ENCODE results near the gene ANKRD13C.
"Not testable (repeated sequence)": the region's sequence is repeated elsewhere in the genome, so short reads cannot be mapped to it uniquely, and the experiment has no call there.

ANKRD13C gene

GRCh38 chr1:70355111-70355407 lies 537 bp upstream of the ANKRD13C start:
- no peak for TF ChIP-seq CTCF (conservative IDR thresholded peaks at IDR 0.05)
- peak overlapping the region; percentile 92 for H3K27ac ChIP-seq

GRCh38 chr1:70353601-70354331 lies 756 bp downstream of the ANKRD13C start:
- TF ChIP-seq CTCF (conservative IDR thresholded peaks at IDR 0.05) = no peak
- H3K27ac ChIP-seq = peak overlapping the region; percentile 92

GRCh38 chr1:70353044-70353443 lies 1.5 kb downstream of the ANKRD13C start:
- TF ChIP-seq CTCF (conservative IDR thresholded peaks at IDR 0.05) = no peak
- H3K27ac ChIP-seq = peak overlapping the region; percentile 92

- H3K27ac ChIP-seq = not testable (repeated sequence)
Observed at GRCh38 chr1:70349799-70350198, 4.7 kb downstream of the ANKRD13C start.

- TF ChIP-seq CTCF (conservative IDR thresholded peaks at IDR 0.05) = no peak
- no peak overlapping the region for H3K27ac ChIP-seq
Observed at GRCh38 chr1:70348399-70349165, 5.9 kb downstream of the ANKRD13C start.

GRCh38 chr1:70339644-70340043 lies 14.9 kb downstream of the ANKRD13C start:
- not testable (repeated sequence) for H3K27ac ChIP-seq

GRCh38 chr1:70336050-70336449 lies 18.5 kb downstream of the ANKRD13C start:
- TF ChIP-seq CTCF (conservative IDR thresholded peaks at IDR 0.05) = no peak

GRCh38 chr1:70334436-70334835 lies 20.1 kb downstream of the ANKRD13C start:
- H3K27ac ChIP-seq = no peak overlapping the region
- no peak for TF ChIP-seq CTCF (conservative IDR thresholded peaks at IDR 0.05)

More at GRCh38 chr1:70336050-70336449, 18.5 kb downstream of the ANKRD13C start:
- H3K27ac ChIP-seq = no peak overlapping the region
